AG04449 (cell line): ENCODE results near the gene SH3RF2.
"Not testable (repeated sequence)": the region's sequence is repeated elsewhere in the genome, so short reads cannot be mapped to it uniquely, and the experiment has no call there.

ENCODE experiments used
- CTCF ChIA-PET: fragments of 350-600 bp; formaldehyde crosslinking; extraction: SDS; loops from one replicate; lab custom pipeline; 2021; ENCODE audit warnings: antibody characterized with exemption; lab: Yijun Ruan, JAX
- POLR2A ChIA-PET: fragments of 400-600, 350-600 bp; formaldehyde crosslinking; extraction: SDS; loops from one replicate; lab custom pipeline; 2020; ENCODE audit warnings: antibody characterized with exemption, inconsistent platforms; lab: Yijun Ruan, JAX
- DNase-seq: peaks from one replicate; pipeline ENCODE4 v3.0.0-alpha.2; 2010; ENCODE audit warnings: low read depth, low spot score
- H3K4me3 ChIP-seq: 2 replicates; pipeline ENCODE4 v1.5.1; 2011; ENCODE audit warnings: low read depth, mild to moderate bottlenecking, control low read depth, low read length
- TF ChIP-seq, protein P1 (sequence below): IDR thresholded peaks from one replicate; pipeline ENCODE4 v1.5.1; 2011; ENCODE audit warnings: mild to moderate bottlenecking, moderate library complexity, low read length, control low read depth, inconsistent platforms; ENCODE audit not compliant: insufficient read depth; ENCODE audit errors: missing control alignments

SH3RF2 gene

DNA sequence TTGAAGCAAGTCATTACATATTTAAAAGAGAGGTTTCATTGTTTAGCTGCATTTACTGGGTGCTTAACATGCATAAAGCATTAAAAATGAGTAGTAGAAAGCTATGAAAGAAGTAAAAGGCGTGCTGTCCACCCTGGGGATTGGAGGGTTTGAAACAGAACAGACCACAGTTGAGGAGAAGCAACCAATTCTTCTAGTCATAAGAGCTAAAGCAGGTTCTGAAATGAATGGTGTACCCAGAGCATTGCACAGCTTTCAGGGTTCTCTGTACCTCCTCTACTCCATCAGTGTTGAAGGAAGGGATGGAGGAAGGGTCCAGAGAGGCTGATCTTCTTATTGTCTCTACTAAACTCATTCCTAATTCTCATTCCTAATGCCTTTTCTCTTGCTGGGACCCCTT, 68.9 kb downstream of the SH3RF2 start:
- POLR2A ChIA-PET: no interaction called here
- CTCF ChIA-PET: interaction anchor here (0.7 to 1.7 kb wide), 4 partner anchors 34 to 1307 kb away, joined by 3 to 4 read pairs (median 3); no protein-coding TSS in a partner anchor
- TF ChIP-seq, protein P1, sequence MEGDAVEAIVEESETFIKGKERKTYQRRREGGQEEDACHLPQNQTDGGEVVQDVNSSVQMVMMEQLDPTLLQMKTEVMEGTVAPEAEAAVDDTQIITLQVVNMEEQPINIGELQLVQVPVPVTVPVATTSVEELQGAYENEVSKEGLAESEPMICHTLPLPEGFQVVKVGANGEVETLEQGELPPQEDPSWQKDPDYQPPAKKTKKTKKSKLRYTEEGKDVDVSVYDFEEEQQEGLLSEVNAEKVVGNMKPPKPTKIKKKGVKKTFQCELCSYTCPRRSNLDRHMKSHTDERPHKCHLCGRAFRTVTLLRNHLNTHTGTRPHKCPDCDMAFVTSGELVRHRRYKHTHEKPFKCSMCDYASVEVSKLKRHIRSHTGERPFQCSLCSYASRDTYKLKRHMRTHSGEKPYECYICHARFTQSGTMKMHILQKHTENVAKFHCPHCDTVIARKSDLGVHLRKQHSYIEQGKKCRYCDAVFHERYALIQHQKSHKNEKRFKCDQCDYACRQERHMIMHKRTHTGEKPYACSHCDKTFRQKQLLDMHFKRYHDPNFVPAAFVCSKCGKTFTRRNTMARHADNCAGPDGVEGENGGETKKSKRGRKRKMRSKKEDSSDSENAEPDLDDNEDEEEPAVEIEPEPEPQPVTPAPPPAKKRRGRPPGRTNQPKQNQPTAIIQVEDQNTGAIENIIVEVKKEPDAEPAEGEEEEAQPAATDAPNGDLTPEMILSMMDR: no peak
- no peak for DNase-seq
- H3K4me3 ChIP-seq: no peak overlapping the region

DNA sequence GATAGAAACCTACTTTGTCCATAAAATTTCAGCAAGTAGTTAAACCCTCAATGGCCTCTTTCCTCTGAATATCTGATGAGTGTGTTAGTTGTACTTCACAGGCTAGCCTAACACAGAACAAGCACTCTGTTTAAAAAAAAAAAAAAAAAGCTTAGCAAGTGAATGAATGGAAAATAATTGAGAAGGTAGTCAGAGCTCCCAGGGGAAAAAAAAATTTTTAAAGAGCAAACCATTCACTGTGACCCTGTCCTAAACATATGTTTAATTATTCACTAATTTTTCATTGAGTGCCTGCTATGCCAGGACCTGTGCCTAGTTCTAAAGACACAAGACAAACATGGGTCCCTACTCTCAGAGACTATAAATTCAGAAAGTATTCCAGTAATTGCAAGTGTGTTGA, 69.3 kb downstream of the SH3RF2 start:
- no peak for DNase-seq
- CTCF ChIA-PET: interaction anchor here (0.7 to 1.7 kb wide), 4 partner anchors 34 to 54 kb away, joined by 3 to 4 read pairs (median 3); no protein-coding TSS in a partner anchor
- POLR2A ChIA-PET: no interaction called here
- no peak overlapping the region for H3K4me3 ChIP-seq
- TF ChIP-seq, protein P1: no peak

DNA sequence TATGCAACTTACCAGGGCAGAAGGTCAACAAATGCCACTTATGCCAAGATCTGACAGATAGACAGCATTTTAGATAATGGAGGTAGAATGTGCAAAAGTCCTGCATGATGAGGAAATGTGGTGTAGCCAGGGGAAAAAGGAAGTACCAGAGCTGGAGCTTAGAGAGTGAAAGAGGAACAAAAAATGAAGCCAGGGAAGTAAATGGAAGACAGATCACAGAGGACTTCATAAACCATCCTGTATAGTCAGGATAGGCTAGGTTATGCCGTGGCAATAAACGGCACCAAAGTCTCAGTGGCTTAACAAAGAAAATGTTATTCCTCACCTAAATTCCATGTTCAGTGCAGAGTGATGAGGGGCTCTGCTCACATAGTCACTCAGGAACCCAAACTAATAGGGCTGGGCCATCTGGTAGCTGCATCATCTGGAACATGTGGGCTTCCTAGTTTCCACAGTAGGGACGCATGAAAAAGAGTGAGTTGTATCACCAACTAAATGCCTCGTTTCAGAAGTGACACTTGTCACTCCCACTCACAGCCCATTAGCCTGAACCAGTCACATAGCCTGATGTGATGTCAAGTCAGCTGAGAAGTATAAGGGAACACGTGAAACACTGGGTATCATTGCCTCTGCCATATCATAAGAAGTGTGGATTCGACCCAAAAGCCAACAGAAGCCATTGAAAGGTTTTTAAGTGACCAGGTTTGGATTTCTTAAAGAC, 70.3 kb downstream of the SH3RF2 start:
- TF ChIP-seq, protein P1: no peak
- ChIA-PET CTCF (interaction anchor here (0.7 to 1.7 kb wide), 3 partner anchors 35 to 55 kb away, joined by 3 to 4 read pairs (median 3); no protein-coding TSS in a partner anchor), POLR2A (no interaction called here)
- no peak for DNase-seq
- no peak overlapping the region for H3K4me3 ChIP-seq

DNA sequence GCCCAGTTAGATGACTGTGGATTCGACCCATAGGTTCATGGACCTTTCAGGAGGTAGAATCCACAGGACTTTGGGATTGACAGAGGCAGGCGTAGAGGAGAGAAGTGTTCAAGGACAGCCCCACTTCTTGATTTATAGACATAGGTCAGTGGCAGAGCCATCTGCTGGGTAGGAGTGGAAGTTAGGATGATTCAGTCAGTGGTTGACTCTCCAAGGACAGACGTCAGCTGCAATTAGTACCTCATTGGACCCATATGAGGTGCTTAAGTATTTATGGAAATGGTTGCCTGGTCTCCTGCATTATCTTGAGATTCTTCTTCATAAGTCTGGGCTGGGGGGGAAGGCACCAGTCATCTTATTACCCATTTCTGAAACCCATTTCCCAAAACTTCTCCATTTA, 70.9 kb downstream of the SH3RF2 start:
- ChIA-PET CTCF (no interaction called here), POLR2A (no interaction called here)
- DNase-seq: no peak
- TF ChIP-seq, protein P1: no peak
- no peak overlapping the region for H3K4me3 ChIP-seq

DNA sequence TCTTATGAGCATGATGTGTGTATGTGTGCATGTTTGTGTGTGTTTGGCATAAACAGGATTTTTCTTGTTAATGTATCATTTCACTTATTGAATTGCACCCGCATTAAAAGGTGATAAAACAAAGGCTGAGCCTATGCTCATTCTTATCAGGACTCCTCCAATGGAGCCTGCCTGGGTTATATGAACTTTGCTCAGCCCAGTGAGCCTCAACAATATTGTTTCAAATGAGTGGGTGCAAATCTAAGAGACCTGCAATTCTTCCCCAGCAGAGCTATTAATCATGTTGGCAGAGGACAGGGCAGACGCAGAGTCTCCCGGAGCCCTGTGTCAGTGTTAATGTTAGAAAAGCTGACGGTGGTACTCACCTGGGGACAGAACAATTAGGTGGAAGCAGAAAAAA, 71.6 kb downstream of the SH3RF2 start:
- CTCF ChIA-PET: interaction anchor here (1.8 kb wide), 1 partner anchor 182 kb away, joined by 6 read pairs; no protein-coding TSS in a partner anchor
- TF ChIP-seq, protein P1: no peak
- no peak for DNase-seq
- H3K4me3 ChIP-seq: no peak overlapping the region
- POLR2A ChIA-PET: no interaction called here

DNA sequence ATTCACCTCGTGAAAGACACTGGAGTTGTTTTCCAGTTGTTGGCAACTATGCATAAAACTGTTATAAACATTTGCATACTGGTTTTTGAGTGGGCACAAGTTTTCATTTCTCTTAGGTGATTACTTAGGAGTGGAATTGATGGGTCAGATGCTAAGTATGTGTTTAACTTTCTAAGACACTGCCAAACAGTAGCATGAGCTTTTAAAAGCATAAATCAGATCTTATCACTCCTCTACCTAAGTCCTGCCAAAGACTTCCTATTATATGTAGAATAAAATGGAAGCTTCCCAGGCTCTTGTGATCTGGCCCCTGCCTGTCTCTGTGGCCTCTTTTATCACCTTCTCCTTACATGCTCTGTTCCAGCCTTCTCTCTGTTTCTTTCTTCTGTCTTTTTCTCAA, 72.6 kb downstream of the SH3RF2 start:
- ChIA-PET CTCF (interaction anchor here (1.0 to 1.8 kb wide), 2 partner anchors 10 to 183 kb away, joined by 6 read pairs; no protein-coding TSS in a partner anchor), POLR2A (no interaction called here)
- DNase-seq: no peak
- H3K4me3 ChIP-seq: no peak overlapping the region
- TF ChIP-seq, protein P1: no peak

DNA sequence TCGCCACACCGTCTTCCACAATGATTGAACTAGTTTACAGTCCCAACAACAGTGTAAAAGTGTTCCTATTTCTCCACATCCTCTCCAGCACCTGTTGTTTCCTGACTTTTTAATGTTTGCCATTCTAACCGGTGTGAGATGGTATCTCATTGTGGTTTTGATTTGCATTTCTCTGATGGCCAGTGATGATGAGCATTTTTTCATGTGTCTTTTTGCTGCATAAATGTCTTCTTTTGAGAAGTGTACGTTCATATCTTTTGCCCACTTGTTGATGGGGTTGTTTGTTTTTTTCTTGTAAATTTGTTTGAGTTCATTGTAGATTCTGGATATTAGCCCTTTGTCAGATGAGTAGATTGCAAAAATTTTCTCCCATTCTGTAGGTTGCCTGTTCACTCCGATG, 74.1 kb downstream of the SH3RF2 start:
- CTCF ChIA-PET: not testable (repeated sequence)

More for the DNA sequence above, 74.1 kb downstream of the SH3RF2 start:
- DNase-seq, POLR2A ChIA-PET, H3K4me3 ChIP-seq: not testable (repeated sequence)
